ENCODE measurements around the gene AP2B1. TPM values are rescaled to one million over a fixed set of nuclear protein-coding genes. Genes with fewer than 3 reads are reported as not detected.

AP2B1 gene
- total RNA-seq, 1 experiment from 2014 or later = 195 TPM

DNA sequence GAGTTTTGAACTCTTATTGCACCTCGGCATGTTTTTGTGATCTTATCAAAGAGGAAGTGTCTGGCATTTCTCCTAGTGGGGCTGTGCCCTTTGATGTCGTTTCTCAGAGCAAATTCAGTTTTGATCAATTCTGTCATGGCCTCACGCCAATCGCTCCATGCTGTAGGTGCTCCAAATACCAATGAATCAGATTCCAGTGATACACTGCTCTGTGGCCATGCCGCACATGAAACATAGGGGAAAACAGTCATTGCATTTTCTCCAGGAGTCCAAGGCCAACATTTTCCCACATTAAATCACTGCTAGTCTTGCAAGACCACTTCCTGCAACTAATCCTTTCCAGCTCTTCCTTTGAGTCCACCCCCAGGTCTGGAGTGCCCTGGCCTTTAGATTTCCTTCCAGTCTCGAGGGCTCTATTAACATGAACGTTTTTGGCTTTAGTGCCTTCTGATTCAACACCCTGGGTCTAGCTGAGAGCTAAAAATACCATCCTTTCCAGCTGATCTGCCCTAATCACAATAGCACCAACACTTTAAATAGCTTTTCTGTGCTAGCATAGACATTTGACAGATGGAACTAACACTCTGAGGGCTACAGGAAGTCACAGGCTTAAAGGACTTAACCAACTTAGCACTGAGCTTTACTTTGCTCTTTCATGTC is 126.1 kb downstream of the AP2B1 start:
- Mint-ChIP-seq H3K4me3 (no peak overlapping the region), H3K36me3 (peaks cover 35% of the 10 kb centered on the region), H3K9me3 (no peaks in the 10 kb centered on the region), H3K27ac (no peak overlapping the region), H3K4me1 (no peaks in the 10 kb centered on the region), H3K27me3 (ENCODE audit: low read depth) (no peaks in the 10 kb centered on the region)
- TF ChIP-seq FOXJ3 (CRISPR knock-in tag; IDR thresholded peaks at IDR 0.05; ENCODE audit: borderline replicate concordance) = no peak
- TF ChIP-seq, protein P1, sequence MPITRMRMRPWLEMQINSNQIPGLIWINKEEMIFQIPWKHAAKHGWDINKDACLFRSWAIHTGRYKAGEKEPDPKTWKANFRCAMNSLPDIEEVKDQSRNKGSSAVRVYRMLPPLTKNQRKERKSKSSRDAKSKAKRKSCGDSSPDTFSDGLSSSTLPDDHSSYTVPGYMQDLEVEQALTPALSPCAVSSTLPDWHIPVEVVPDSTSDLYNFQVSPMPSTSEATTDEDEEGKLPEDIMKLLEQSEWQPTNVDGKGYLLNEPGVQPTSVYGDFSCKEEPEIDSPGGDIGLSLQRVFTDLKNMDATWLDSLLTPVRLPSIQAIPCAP (CRISPR knock-in tag; IDR thresholded peaks at IDR 0.05) = no peak
- no peak for TF ChIP-seq ZNF138 (CRISPR knock-in tag; conservative IDR thresholded peaks at IDR 0.05)
- TF ChIP-seq EMX1 (CRISPR knock-in tag; IDR thresholded peaks at IDR 0.05) = no peak
- no peak for TF ChIP-seq GTF2I (CRISPR knock-in tag; conservative IDR thresholded peaks at IDR 0.05)
- ChIA-PET CTCF (interaction anchor here (1.1 to 1.4 kb wide), 2 partner anchors 34 to 51 kb away, joined by 3 read pairs; no protein-coding TSS in a partner anchor), POLR2A (no interaction called here)
- DNase-seq (ENCODE audit: low spot score) = no peak
- ATAC-seq = no peak

DNA sequence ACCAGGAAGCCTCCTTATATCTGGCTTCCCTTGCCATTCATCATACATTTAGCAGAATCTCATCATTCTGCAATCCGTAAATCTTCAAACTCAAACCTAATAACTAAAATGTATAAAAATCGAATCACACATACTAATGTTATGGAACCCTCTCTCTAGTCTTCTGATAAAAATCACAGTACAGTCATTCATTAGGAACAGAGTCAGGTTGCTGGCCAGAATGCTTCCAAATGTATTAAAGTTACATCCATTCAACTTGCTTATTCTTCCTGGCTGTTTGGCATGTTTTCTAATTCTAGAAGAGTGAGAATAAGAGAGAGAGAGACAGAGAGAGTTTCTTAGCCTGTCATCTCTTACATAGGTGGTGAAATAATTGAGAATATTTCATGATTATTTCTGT is 127.9 kb downstream of the AP2B1 start:
- TF ChIP-seq ZNF512 (CRISPR knock-in tag; IDR thresholded peaks at IDR 0.05; ENCODE audit: borderline replicate concordance) = no peak
- no peak for TF ChIP-seq GTF2I (CRISPR knock-in tag; conservative IDR thresholded peaks at IDR 0.05)
- no peak for TF ChIP-seq ESRRA (CRISPR knock-in tag; IDR thresholded peaks at IDR 0.05; ENCODE audit: borderline replicate concordance)
- no peak for TF ChIP-seq TCF7 (CRISPR knock-in tag; IDR thresholded peaks at IDR 0.05; ENCODE audit: low read depth)
- TF ChIP-seq, protein P2, sequence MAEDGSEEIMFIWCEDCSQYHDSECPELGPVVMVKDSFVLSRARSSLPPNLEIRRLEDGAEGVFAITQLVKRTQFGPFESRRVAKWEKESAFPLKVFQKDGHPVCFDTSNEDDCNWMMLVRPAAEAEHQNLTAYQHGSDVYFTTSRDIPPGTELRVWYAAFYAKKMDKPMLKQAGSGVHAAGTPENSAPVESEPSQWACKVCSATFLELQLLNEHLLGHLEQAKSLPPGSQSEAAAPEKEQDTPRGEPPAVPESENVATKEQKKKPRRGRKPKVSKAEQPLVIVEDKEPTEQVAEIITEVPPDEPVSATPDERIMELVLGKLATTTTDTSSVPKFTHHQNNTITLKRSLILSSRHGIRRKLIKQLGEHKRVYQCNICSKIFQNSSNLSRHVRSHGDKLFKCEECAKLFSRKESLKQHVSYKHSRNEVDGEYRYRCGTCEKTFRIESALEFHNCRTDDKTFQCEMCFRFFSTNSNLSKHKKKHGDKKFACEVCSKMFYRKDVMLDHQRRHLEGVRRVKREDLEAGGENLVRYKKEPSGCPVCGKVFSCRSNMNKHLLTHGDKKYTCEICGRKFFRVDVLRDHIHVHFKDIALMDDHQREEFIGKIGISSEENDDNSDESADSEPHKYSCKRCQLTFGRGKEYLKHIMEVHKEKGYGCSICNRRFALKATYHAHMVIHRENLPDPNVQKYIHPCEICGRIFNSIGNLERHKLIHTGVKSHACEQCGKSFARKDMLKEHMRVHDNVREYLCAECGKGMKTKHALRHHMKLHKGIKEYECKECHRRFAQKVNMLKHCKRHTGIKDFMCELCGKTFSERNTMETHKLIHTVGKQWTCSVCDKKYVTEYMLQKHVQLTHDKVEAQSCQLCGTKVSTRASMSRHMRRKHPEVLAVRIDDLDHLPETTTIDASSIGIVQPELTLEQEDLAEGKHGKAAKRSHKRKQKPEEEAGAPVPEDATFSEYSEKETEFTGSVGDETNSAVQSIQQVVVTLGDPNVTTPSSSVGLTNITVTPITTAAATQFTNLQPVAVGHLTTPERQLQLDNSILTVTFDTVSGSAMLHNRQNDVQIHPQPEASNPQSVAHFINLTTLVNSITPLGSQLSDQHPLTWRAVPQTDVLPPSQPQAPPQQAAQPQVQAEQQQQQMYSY (CRISPR knock-in tag; IDR thresholded peaks at IDR 0.05) = no peak
- no peak for TF ChIP-seq MYBL2 (CRISPR knock-in tag; IDR thresholded peaks at IDR 0.05)
- TF ChIP-seq, protein P3, sequence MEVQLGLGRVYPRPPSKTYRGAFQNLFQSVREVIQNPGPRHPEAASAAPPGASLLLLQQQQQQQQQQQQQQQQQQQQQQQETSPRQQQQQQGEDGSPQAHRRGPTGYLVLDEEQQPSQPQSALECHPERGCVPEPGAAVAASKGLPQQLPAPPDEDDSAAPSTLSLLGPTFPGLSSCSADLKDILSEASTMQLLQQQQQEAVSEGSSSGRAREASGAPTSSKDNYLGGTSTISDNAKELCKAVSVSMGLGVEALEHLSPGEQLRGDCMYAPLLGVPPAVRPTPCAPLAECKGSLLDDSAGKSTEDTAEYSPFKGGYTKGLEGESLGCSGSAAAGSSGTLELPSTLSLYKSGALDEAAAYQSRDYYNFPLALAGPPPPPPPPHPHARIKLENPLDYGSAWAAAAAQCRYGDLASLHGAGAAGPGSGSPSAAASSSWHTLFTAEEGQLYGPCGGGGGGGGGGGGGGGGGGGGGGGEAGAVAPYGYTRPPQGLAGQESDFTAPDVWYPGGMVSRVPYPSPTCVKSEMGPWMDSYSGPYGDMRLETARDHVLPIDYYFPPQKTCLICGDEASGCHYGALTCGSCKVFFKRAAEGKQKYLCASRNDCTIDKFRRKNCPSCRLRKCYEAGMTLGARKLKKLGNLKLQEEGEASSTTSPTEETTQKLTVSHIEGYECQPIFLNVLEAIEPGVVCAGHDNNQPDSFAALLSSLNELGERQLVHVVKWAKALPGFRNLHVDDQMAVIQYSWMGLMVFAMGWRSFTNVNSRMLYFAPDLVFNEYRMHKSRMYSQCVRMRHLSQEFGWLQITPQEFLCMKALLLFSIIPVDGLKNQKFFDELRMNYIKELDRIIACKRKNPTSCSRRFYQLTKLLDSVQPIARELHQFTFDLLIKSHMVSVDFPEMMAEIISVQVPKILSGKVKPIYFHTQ (CRISPR knock-in tag; IDR thresholded peaks at IDR 0.05) = no peak
- TF ChIP-seq, protein P4, sequence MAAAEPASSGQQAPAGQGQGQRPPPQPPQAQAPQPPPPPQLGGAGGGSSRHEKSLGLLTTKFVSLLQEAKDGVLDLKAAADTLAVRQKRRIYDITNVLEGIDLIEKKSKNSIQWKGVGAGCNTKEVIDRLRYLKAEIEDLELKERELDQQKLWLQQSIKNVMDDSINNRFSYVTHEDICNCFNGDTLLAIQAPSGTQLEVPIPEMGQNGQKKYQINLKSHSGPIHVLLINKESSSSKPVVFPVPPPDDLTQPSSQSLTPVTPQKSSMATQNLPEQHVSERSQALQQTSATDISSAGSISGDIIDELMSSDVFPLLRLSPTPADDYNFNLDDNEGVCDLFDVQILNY (CRISPR knock-in tag; IDR thresholded peaks at IDR 0.05) = no peak
- no peak for TF ChIP-seq SP1 (CRISPR knock-in tag; conservative IDR thresholded peaks at IDR 0.05)
- no peak for TF ChIP-seq ZNF138 (CRISPR knock-in tag; conservative IDR thresholded peaks at IDR 0.05)
- TF ChIP-seq, protein P5, sequence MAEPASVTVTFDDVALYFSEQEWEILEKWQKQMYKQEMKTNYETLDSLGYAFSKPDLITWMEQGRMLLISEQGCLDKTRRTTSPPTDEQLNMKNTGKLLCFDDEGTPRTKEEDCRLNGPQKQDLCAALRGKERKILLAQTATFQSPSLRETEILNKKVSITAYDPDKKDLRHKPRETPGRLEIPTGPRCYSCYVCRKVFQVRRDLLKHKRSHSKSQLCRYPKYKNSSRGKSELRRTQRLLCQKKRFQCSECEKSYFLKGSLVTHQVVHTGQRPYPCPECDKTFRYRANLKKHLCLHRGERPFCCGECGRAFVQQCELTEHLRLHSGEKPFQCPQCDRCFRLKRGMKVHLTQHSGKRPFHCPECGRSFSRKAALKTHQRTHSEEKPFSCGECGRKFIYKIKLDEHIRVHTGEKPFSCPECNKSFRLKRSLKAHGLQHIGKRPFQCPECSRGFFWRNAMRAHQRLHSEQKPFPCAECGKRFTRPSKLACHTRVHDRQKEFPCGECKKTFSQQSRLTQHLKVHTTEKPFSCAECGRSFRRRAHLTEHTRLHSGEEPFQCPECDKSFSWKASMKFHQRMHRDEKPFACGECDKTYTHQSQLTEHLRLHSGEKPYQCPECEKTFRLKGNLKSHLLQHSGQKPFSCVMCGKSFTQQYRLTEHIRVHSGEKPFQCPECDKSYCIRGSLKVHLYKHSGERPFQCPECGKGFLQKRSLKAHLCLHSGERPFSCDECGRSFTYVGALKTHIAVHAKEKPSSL (CRISPR knock-in tag; conservative IDR thresholded peaks at IDR 0.05) = no peak
- no peak for TF ChIP-seq SOX15 (CRISPR knock-in tag; IDR thresholded peaks at IDR 0.05)
- Mint-ChIP-seq H3K27me3 (ENCODE audit: low read depth) (no peaks in the 10 kb centered on the region), H3K9me3 (no peaks in the 10 kb centered on the region), H3K4me3 (no peak overlapping the region), H3K36me3 (peaks cover 31% of the 10 kb centered on the region), H3K27ac (no peak overlapping the region), H3K4me1 (no peaks in the 10 kb centered on the region)
- POLR2A ChIA-PET = no interaction called here
- CTCF ChIA-PET = no interaction called here
- DNase-seq (ENCODE audit: low spot score) (no peak), ATAC-seq (no peak)
